H1 (cell line): Measurements from ENCODE around the gene CACNA2D3. TPM values are rescaled to one million over a fixed set of nuclear protein-coding genes. Genes with fewer than 3 reads are reported as not detected.
A peak's percentile ranks its signal among the peaks of the same experiment; 100 is the strongest.

ENCODE experiments used
- CTCF ChIA-PET: fragments of 300-600 bp; sonication (Branson Sonifier 250); formaldehyde crosslinking; loops from one replicate; lab custom pipeline; 2021; ENCODE audit not compliant: partially characterized antibody; lab: Charles Lee
- POLR2A ChIA-PET: fragments of 300-600 bp; sonication (Branson Sonifier 250); formaldehyde crosslinking; loops from one replicate; lab custom pipeline; 2021; ENCODE audit warnings: inconsistent platforms; ENCODE audit not compliant: partially characterized antibody; lab: Charles Lee
- DNase-seq, 2 experiments: peaks; one replicate each; pipeline versions ENCODE4 v3.0.0 to v3.0.0-alpha.2; 2010 to 2022; ENCODE audit warnings: low spot score in 2 of 2, low read depth in 1 of 2, mixed read lengths in 1 of 2
- FAIRE-seq: peaks from 2 replicates; lab custom pipeline; 2011; peaks lifted over from hg19 to GRCh38; lab: Jason Lieb, UNC
- H2AFZ ChIP-seq: 2 replicates; pipeline ENCODE4 v1.8.1; 2012; ENCODE audit warnings: low read length, inconsistent platforms
- H2AK5ac ChIP-seq: 2 replicates; pipeline ENCODE4 v1.6.1; 2013; ENCODE audit warnings: low read depth, low read length
- H2BK120ac ChIP-seq: replicated peaks from 2 replicates; pipeline ENCODE3; 2013; ENCODE audit warnings: low read depth, low read length, inconsistent platforms
- H2BK12ac ChIP-seq: 2 replicates; pipeline ENCODE4 v1.6.1; 2013; ENCODE audit warnings: low read depth, low read length
- H2BK15ac ChIP-seq: 2 replicates; pipeline ENCODE4 v1.6.1; 2013; ENCODE audit warnings: low read length
- H2BK20ac ChIP-seq: 2 replicates; pipeline ENCODE4 v1.6.1; 2013; ENCODE audit warnings: low read length
- H2BK5ac ChIP-seq: 2 replicates; pipeline ENCODE4 v1.6.1; 2013; ENCODE audit warnings: low read depth, low read length
- H3K14ac ChIP-seq: 2 replicates; pipeline ENCODE4 v1.6.1; 2013; ENCODE audit warnings: inconsistent platforms; ENCODE audit not compliant: insufficient read length
- H3K18ac ChIP-seq: 2 replicates; pipeline ENCODE4 v1.6.1; 2013; ENCODE audit warnings: low read length; ENCODE audit errors: extremely low read depth
- H3K23ac ChIP-seq: 2 replicates; pipeline ENCODE4 v1.6.1; 2013; ENCODE audit warnings: inconsistent platforms; ENCODE audit not compliant: insufficient read length
- H3K23me2 ChIP-seq: 2 replicates; pipeline ENCODE4 v1.6.1; 2013; ENCODE audit warnings: low read depth, low read length
- H3K27ac ChIP-seq: 2 replicates; pipeline ENCODE4 v1.6.1; 2011; ENCODE audit warnings: low read depth, low read length, inconsistent platforms
- H3K27me3 ChIP-seq, 4 experiments: replicated peaks in 1 of 4; 1 replicate in 1 of 4; 2 replicates in 3 of 4; pipeline versions ENCODE4 v1.6.1 to v1.8.1; 2011 to 2013; ENCODE audit warnings: low read length in 3 of 4, mild to moderate bottlenecking in 3 of 4, inconsistent platforms in 2 of 4, mixed read lengths in 2 of 4, moderate library complexity in 1 of 4; ENCODE audit not compliant: control insufficient read depth in 3 of 4, insufficient read depth in 3 of 4; ENCODE audit errors: extremely low read depth in 1 of 4
- H3K36me3 ChIP-seq, 4 experiments: 2 replicates each; pipeline versions ENCODE4 v1.6.1 to v1.8.1; 2011 to 2013; ENCODE audit warnings: mild to moderate bottlenecking in 4 of 4, low read length in 3 of 4, moderate library complexity in 2 of 4, control low read depth in 1 of 4, inconsistent platforms in 1 of 4; ENCODE audit not compliant: insufficient read depth in 4 of 4, control insufficient read depth in 2 of 4
- H3K4ac ChIP-seq: replicated peaks from 2 replicates; pipeline ENCODE3; 2013; ENCODE audit warnings: low read length, low read depth, mixed read lengths, inconsistent platforms; ENCODE audit not compliant: insufficient read length
- H3K4me1 ChIP-seq, 4 experiments: replicated peaks in 1 of 4; 1 replicate in 1 of 4; 2 replicates in 3 of 4; pipeline versions ENCODE4 v1.6.1 to v1.8.1; 2011 to 2013; ENCODE audit warnings: low read length in 3 of 4, inconsistent platforms in 2 of 4, mixed read lengths in 1 of 4; ENCODE audit not compliant: insufficient read depth in 4 of 4, control insufficient read depth in 3 of 4
- H3K4me2 ChIP-seq, 2 experiments: 2 replicates each; pipeline versions ENCODE4 v1.6.1 to v1.8.1; 2011 to 2013; ENCODE audit warnings: low read depth in 2 of 2, low read length in 2 of 2, control low read depth in 1 of 2, inconsistent platforms in 1 of 2, mild to moderate bottlenecking in 1 of 2; ENCODE audit not compliant: insufficient read depth in 1 of 2
- H3K4me3 ChIP-seq, 4 experiments: fragments of 200-600, 300-600 bp in 1 of 4; sonication (generic), shearing (Covaris generic), sonication (Bioruptor Twin) in 1 of 4; 2 replicates each; pipeline versions ENCODE4 v1.5.1 to v1.8.1; 2011 to 2016; ENCODE audit warnings: low read length in 4 of 4, low read depth in 3 of 4, control low read depth in 2 of 4, inconsistent platforms in 2 of 4, mild to moderate bottlenecking in 2 of 4, mixed read lengths in 1 of 4, moderate library complexity in 1 of 4; ENCODE audit not compliant: insufficient read depth in 2 of 4; ENCODE audit errors: extremely low read depth in 1 of 4
- H3K56ac ChIP-seq: replicated peaks from 2 replicates; pipeline ENCODE3; 2013; ENCODE audit warnings: low read depth, mild to moderate bottlenecking, mixed read lengths, low read length, inconsistent platforms; ENCODE audit not compliant: insufficient read length
- H3K79me1 ChIP-seq: 2 replicates; pipeline ENCODE4 v1.6.1; 2013; ENCODE audit warnings: low read depth, low read length, control low read depth
- H3K79me2 ChIP-seq, 2 experiments: 2 replicates each; pipeline versions ENCODE4 v1.6.1 to v1.8.1; 2012 to 2013; ENCODE audit warnings: low read length in 2 of 2, mild to moderate bottlenecking in 2 of 2, inconsistent platforms in 1 of 2; ENCODE audit not compliant: insufficient read depth in 2 of 2, control insufficient read depth in 1 of 2
- H3K9ac ChIP-seq, 4 experiments: replicated peaks in 1 of 4; 1 replicate in 1 of 4; 2 replicates in 3 of 4; pipeline versions ENCODE4 v1.6.1 to v1.8.1; 2011 to 2013; ENCODE audit warnings: low read depth in 3 of 4, low read length in 3 of 4, control low read depth in 2 of 4, mild to moderate bottlenecking in 2 of 4, moderate library complexity in 2 of 4, inconsistent platforms in 1 of 4; ENCODE audit errors: extremely low read depth in 1 of 4
- H3K9me3 ChIP-seq, 2 experiments: 2 replicates each; pipeline versions ENCODE4 v1.6.1 to v1.8.1; 2012 to 2013; ENCODE audit warnings: mild to moderate bottlenecking in 2 of 2, moderate library complexity in 2 of 2, control low read depth in 1 of 2, inconsistent platforms in 1 of 2, low read depth in 1 of 2, low read length in 1 of 2, mixed read lengths in 1 of 2; ENCODE audit not compliant: insufficient read depth in 2 of 2
- H4K20me1 ChIP-seq, 2 experiments: replicated peaks in 1 of 2; 2 replicates each; pipeline versions ENCODE3 to v1.8.1; 2011 to 2013; ENCODE audit warnings: inconsistent platforms in 2 of 2, low read length in 2 of 2, mild to moderate bottlenecking in 1 of 2; ENCODE audit not compliant: insufficient read depth in 2 of 2, control insufficient read depth in 1 of 2
- H4K5ac ChIP-seq: 2 replicates; pipeline ENCODE4 v1.6.1; 2013; ENCODE audit warnings: low read length, low read depth, mixed read lengths, inconsistent platforms; ENCODE audit not compliant: insufficient read length
- H4K8ac ChIP-seq: 2 replicates; pipeline ENCODE4 v1.8.0; 2013; ENCODE audit warnings: mild to moderate bottlenecking, moderate library complexity, low read length, inconsistent platforms; ENCODE audit not compliant: insufficient read depth; ENCODE audit errors: extremely low read depth
- H4K91ac ChIP-seq: replicated peaks from 2 replicates; pipeline ENCODE3; 2013; ENCODE audit warnings: low read length, mixed read lengths, inconsistent platforms; ENCODE audit not compliant: insufficient read length
- CBX8 ChIP-seq: fragments of 300-800, 300-1000 bp; sonication (generic); IDR thresholded peaks from 2 replicates; pipeline ENCODE4 v1.7.1; 2016; ENCODE audit warnings: low read depth, low read length, borderline replicate concordance
- EGR1 ChIP-seq: IDR thresholded peaks from 2 replicates; pipeline ENCODE4 v1.6.1; 2011; ENCODE audit warnings: low read depth, low read length, borderline replicate concordance
- EZH2 ChIP-seq: fragments of 200-600 bp; sonication (generic); IDR thresholded peaks from 2 replicates; pipeline ENCODE4 v1.7.1; 2012; ENCODE audit warnings: low read depth, mild to moderate bottlenecking, moderate library complexity, low read length, inconsistent platforms; ENCODE audit not compliant: severe bottlenecking
- GABPA ChIP-seq: IDR thresholded peaks from 2 replicates; pipeline ENCODE4 v1.6.1; 2011; ENCODE audit warnings: mild to moderate bottlenecking, low read length, moderate library complexity, borderline replicate concordance; ENCODE audit not compliant: insufficient read depth
- NRF1 ChIP-seq: IDR thresholded peaks from 2 replicates; pipeline ENCODE4 v1.6.1; 2011; ENCODE audit warnings: mild to moderate bottlenecking, low read depth, low read length, improper control_type of control experiment
- PHF8 ChIP-seq: fragments of 200-600 bp; sonication (generic); conservative IDR thresholded peaks from 2 replicates; pipeline ENCODE4 v1.7.1; 2012; ENCODE audit warnings: low read depth, mild to moderate bottlenecking, inconsistent platforms, low read length, moderate library complexity
- POLR2AphosphoS5 ChIP-seq: IDR thresholded peaks from 2 replicates; pipeline ENCODE4 v1.6.1; 2011; ENCODE audit warnings: low read depth, low read length
- RAD21 ChIP-seq, 2 experiments: IDR thresholded peaks in 1 of 2; conservative IDR thresholded peaks in 1 of 2; 2 replicates each; pipeline ENCODE4 v1.6.1; 2011; ENCODE audit warnings: low read depth in 2 of 2, low read length in 2 of 2, improper control_type of control experiment in 1 of 2, inconsistent platforms in 1 of 2, mild to moderate bottlenecking in 1 of 2, moderate library complexity in 1 of 2
- RBBP5 ChIP-seq: IDR thresholded peaks from 2 replicates; pipeline ENCODE4 v1.7.1; 2012; ENCODE audit warnings: low read depth, mild to moderate bottlenecking, inconsistent platforms, low read length, moderate library complexity, borderline replicate concordance
- SAP30 ChIP-seq: fragments of 300-600 bp; sonication (generic); IDR thresholded peaks from 2 replicates; pipeline ENCODE4 v1.7.1; 2012; ENCODE audit warnings: low read length, moderate library complexity, mild to moderate bottlenecking, inconsistent platforms; ENCODE audit not compliant: insufficient read depth, insufficient replicate concordance
- SIN3A ChIP-seq, 2 experiments: IDR thresholded peaks in 1 of 2; conservative IDR thresholded peaks in 1 of 2; 2 replicates each; pipeline ENCODE4 v1.6.1; 2011 to 2012; ENCODE audit warnings: low read length in 2 of 2, improper control_type of control experiment in 1 of 2, low read depth in 1 of 2, mild to moderate bottlenecking in 1 of 2
- SP2 ChIP-seq: IDR thresholded peaks from 2 replicates; pipeline ENCODE4 v1.6.1; 2012; ENCODE audit warnings: mild to moderate bottlenecking, low read length, inconsistent platforms
- SUZ12 ChIP-seq: fragments of 200-600 bp; sonication (generic); IDR thresholded peaks from 2 replicates; pipeline ENCODE4 v1.6.1; 2012; ENCODE audit warnings: mild to moderate bottlenecking, inconsistent platforms, low read length, moderate library complexity, mixed read lengths
- WGBS, 2 experiments: shearing (Covaris generic) in 1 of 2; methylation state at CpG; one replicate each; pipeline versions ENCODE4 v1.1.6 to v1.1.7; 2013 to 2015; ENCODE audit warnings: low lambda C conversion rate in 2 of 2, mixed read lengths in 2 of 2, inconsistent platforms in 1 of 2, low coverage in 1 of 2, missing lambda C conversion rate in 1 of 2; ENCODE audit not compliant: insufficient replicate concordance in 2 of 2, insufficient coverage in 1 of 2, insufficient read length in 1 of 2; ENCODE audit errors: extremely low coverage in 1 of 2, missing lambda C conversion rate in 1 of 2; 5-methylcytosine and 5-hydroxymethylcytosine counted together
- polyA plus RNA-seq, 7 experiments: library from polyadenylated mRNA; depleted of rRNA in 3 of 7; stranded (reverse) in 5 of 7; unstranded in 2 of 7; fragments of >200 nt in 5 of 7; fragments of 200-250 nt in 2 of 7; gene quantifications; 1 replicate in 5 of 7; 2 replicates in 1 of 7; 4 replicates in 1 of 7; pipeline versions ENCODE4 v1.2.1 to v1.2.3, GENCODE V29; 2011 to 2013; ENCODE audit warnings: missing spikeins in 2 of 7, mixed read lengths in 2 of 7
- total RNA-seq: library from RNA; stranded (reverse); fragmentation: NEBNext Ultra II Directional; extraction: Animal tissue kit (Norgen Biotek cat#: 25700); gene quantifications from 2 replicates; pipeline ENCODE4 v1.2.1, GENCODE V29; 2021

CACNA2D3 gene
- total and polyA plus RNA-seq, 2 of the 8 experiments (the other 6 are each of a cell fraction or from before 2014, with no cell fraction given) = 1.5 to 1.8 TPM

DNA sequence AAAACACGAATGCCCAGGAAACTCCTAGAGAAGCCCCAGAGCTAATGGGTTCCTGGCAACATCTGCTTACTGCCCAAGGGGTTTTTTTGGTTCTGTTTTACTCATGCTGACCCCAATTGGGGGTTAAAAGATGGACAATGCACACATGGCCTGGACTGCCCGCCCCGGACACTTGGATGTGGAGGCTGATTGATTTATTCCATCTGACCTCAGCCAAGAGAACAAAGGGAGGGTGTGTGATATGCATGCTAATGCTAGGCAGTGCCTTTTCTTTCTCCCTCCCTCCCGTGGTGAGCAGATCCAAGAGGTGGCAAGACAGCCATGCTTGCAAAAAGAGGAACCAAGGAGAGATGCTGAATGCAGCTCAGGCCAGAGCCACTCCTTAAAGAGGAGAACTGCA lies 808.8 kb downstream of the CACNA2D3 start:
- Histone ChIP-seq H3K4me2 (no peak overlapping the region), H4K20me1 (no peaks in the 10 kb centered on the region), H3K56ac (no peak overlapping the region), H4K8ac (no peak overlapping the region), H4K5ac (no peak overlapping the region), H3K27ac (no peak overlapping the region), H3K23ac (no peak overlapping the region), H2BK15ac (no peak overlapping the region), H2BK120ac (no peak overlapping the region), H3K18ac (no peak overlapping the region), H3K4ac (no peak overlapping the region), H2BK12ac (no peak overlapping the region), H3K4me3 (no peak overlapping the region), H3K4me1 (peaks cover under 1 to 2% (median 1%) of the 10 kb centered on the region in 4 experiments; a peak in 5 of 7 replicates), H4K91ac (no peak overlapping the region), H2AFZ (no peak overlapping the region), H3K23me2 (no peaks in the 10 kb centered on the region), H3K14ac (no peak overlapping the region), H2BK20ac (no peak overlapping the region), H3K9me3 (no peaks in the 10 kb centered on the region), H3K79me1 (no peaks in the 10 kb centered on the region), H3K9ac (no peak overlapping the region; a peak in 1 of 7 replicates), H2AK5ac (no peak overlapping the region), H3K27me3 (no peaks in the 10 kb centered on the region), H2BK5ac (no peak overlapping the region), H3K36me3 (no peaks in the 10 kb centered on the region), H3K79me2 (no peaks in the 10 kb centered on the region)
- DNase-seq = no peak
- POLR2A ChIA-PET = interaction anchor here (0.7 kb wide), 1 partner anchor 15 kb away, joined by 3 read pairs; no protein-coding TSS in a partner anchor
- peak; percentile 13 for FAIRE-seq
- WGBS, 2 experiments = 93% methylated on average over 4 of the region's 4 CpGs; no CpG with 5 or more reads in 1 of the 2 experiments
- CTCF ChIA-PET = interaction anchor here (0.6 to 1.5 kb wide), 4 partner anchors 18 to 434 kb away, joined by 3 read pairs; no protein-coding TSS in a partner anchor
- TF ChIP-seq SP2 (no peak), EZH2 (no peak), SIN3A (conservative IDR thresholded peaks at IDR 0.05 in 1 of 2, IDR thresholded peaks at IDR 0.05 in 1 of 2; ENCODE audit: low read depth in 1 of 2, low read length in 2 of 2) (no peak), NRF1 (no peak), POLR2AphosphoS5 (no peak), RBBP5 (no peak), SAP30 (no peak), SUZ12 (no peak), RAD21 (IDR thresholded peaks at IDR 0.05 in 1 of 2, conservative IDR thresholded peaks at IDR 0.05 in 1 of 2; ENCODE audit: low read depth in 2 of 2, low read length in 2 of 2) (no peak), GABPA (no peak), CBX8 (no peak), PHF8 (no peak), EGR1 (no peak)
